Ectodermal cell (in vitro differentiated cells): Measurements from ENCODE around the gene ANTKMT.
A peak's percentile ranks its signal among the peaks of the same experiment; 100 is the strongest.

Experiments
- H3K27ac ChIP-seq: 2 replicates; pipeline ENCODE4 v1.7.0; 2013; ENCODE audit warnings: mild to moderate bottlenecking, low read depth, low read length; ENCODE audit not compliant: insufficient read depth, poor library complexity, severe bottlenecking
- H3K27me3 ChIP-seq: 2 replicates; pipeline ENCODE4 v1.7.0; 2013; ENCODE audit warnings: mild to moderate bottlenecking, low read length; ENCODE audit not compliant: insufficient read depth, control insufficient read depth, poor library complexity, severe bottlenecking
- H3K36me3 ChIP-seq: one replicate; pipeline ENCODE4 v1.7.0; 2013; ENCODE audit warnings: low read length; ENCODE audit not compliant: control insufficient read depth, insufficient read depth
- H3K4me1 ChIP-seq: one replicate; pipeline ENCODE4 v1.7.0; 2013; ENCODE audit warnings: low read length; ENCODE audit not compliant: control insufficient read depth, insufficient read depth
- H3K4me3 ChIP-seq: 2 replicates; pipeline ENCODE4 v1.7.0; 2013; ENCODE audit warnings: low read depth, low read length, control low read depth; ENCODE audit not compliant: insufficient read depth
- H3K9me3 ChIP-seq: 2 replicates; pipeline ENCODE4 v1.7.0; 2013; ENCODE audit warnings: mild to moderate bottlenecking, low read length, moderate library complexity; ENCODE audit not compliant: control insufficient read depth
- WGBS, 2 experiments: methylation state at CpG; one replicate each; pipeline ENCODE4 v1.1.7; 2013; ENCODE audit warnings: missing lambda C conversion rate in 2 of 2; 5-methylcytosine and 5-hydroxymethylcytosine counted together

The ANTKMT gene

DNA sequence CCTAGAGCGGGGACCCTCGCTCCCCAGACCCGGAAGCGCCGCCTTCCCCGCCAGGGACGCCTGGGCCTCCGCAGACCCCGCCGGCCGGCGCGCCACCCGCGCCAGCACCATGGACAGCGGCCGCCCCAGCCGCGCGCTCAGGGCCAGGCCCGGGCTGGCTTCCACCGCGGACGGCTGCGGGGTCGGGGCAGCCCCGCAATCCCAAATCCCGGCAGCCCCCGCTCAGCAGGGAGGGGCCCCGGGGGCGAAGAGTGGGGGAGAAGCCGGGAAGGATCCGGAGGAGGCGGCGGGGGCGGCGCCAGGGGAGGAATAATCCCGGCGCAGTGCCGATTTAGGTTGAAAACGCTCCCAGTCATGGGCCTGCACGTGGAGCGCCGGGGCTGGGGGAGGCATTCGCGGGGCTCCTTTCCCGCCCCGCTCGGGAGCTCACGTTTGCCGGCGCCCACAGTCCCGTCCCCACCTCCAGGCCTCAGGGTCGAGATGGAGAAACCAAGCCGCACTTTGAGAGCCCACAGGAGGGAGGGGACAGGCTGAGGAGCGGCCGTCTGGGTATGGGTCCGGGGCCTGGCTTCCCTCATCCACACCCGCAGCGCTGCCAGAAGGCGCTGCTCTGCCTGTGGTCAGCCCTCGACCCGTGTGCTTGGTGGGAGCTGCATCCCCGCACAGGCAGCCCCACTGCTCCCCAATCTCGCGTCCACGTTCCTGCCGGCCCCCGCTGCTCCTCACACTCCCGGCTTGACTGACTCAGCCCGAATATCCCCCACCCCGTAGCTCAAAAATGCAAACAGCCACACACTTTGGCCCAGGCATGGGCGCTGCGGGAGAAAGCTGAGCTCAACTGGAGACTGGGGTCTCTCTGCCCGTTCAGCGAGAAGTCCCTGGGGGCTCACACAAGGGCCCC lies 20.0 kb upstream of the ANTKMT start:
- H3K27ac ChIP-seq: no peak overlapping the region
- H3K4me3 ChIP-seq: no peak overlapping the region
- no peaks in the 10 kb centered on the region for H3K36me3 ChIP-seq
- H3K4me1 ChIP-seq: peaks cover 5% of the 10 kb centered on the region
- peaks cover 99% of the 10 kb centered on the region for H3K27me3 ChIP-seq
- no peaks in the 10 kb centered on the region for H3K9me3 ChIP-seq
- WGBS, 2 experiments: 7 to 8% methylated on average over 76 of the region's 76 CpGs

DNA sequence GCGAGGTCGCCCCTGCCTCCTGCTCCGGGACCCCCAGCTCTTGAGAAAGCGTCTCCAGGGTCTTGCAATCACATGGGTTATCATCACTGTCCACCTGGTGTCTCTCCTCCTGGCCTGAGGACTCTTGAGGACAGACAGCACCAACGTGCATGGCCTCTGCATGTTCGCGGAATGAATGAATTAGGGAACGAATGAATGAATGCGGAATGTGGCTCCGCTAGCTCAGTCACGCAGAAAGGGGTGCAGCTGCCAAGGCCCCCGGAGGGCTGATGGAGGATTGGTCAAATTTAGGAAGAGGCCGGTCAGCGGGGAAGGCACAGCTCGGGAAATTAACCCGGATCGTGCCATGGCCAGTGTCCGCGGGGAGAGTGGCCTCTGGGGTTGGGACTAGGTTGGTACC lies 18.6 kb upstream of the ANTKMT start:
- WGBS, 2 experiments: 84% methylated on average over 19 of the region's 19 CpGs
- no peak overlapping the region for H3K27ac ChIP-seq
- H3K9me3 ChIP-seq: no peaks in the 10 kb centered on the region
- peaks cover 12% of the 10 kb centered on the region for H3K4me1 ChIP-seq
- no peak overlapping the region for H3K4me3 ChIP-seq
- H3K36me3 ChIP-seq: no peaks in the 10 kb centered on the region
- peaks cover 100% of the 10 kb centered on the region for H3K27me3 ChIP-seq

DNA sequence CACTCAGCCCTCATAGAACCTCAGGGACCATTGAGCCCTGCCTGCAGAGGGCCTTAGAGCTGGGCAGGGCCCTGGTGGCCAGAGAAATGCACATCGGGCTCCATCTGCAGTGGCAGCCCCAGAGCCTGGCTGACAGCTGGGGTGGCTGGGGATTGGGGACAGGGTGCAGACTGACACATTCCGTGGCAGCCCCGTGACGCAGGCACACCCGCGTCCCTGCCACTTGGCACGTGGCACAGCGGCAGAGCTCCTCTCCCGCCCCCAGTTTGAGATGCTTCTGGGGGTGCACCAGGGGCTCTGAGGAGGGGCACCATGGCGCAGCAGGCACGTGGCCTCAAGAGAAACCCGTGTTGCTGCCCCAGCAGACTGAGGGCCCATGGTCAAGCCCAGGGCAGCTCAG lies 17.5 kb upstream of the ANTKMT start:
- Histone ChIP-seq H3K27ac (no peak overlapping the region), H3K4me1 (peaks cover 12% of the 10 kb centered on the region), H3K9me3 (no peaks in the 10 kb centered on the region), H3K27me3 (peaks cover 100% of the 10 kb centered on the region), H3K36me3 (no peaks in the 10 kb centered on the region), H3K4me3 (no peak overlapping the region)
- 81 to 84% methylated on average over 12 of the region's 12 CpGs for WGBS, 2 experiments

DNA sequence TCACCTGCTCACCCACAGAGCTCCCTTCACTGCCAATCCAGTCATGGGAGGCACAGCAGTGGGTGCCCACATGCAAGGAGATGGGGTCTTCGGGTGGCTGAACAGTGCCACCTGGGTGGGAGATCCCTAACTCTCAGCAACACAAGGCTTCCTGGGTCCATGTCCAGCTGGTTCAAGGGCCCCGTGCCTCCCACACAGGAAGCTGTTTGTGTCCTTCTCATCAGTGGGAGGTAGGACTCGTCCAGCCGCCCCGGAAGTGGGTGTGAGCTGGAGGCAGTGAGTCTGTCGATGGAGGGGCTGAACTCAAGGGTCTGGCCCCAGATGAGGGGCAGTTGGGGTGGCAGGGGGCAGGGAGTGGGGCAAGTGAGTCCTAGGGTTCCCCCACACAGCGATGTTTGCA lies 16.9 kb upstream of the ANTKMT start:
- H3K9me3 ChIP-seq: no peaks in the 10 kb centered on the region
- no peak overlapping the region for H3K4me3 ChIP-seq
- H3K36me3 ChIP-seq: no peaks in the 10 kb centered on the region
- H3K27me3 ChIP-seq: peaks cover 100% of the 10 kb centered on the region
- H3K4me1 ChIP-seq: peaks cover 12% of the 10 kb centered on the region
- no peak overlapping the region for H3K27ac ChIP-seq
- WGBS, 2 experiments: 77 to 82% methylated on average over 7 of the region's 7 CpGs

DNA sequence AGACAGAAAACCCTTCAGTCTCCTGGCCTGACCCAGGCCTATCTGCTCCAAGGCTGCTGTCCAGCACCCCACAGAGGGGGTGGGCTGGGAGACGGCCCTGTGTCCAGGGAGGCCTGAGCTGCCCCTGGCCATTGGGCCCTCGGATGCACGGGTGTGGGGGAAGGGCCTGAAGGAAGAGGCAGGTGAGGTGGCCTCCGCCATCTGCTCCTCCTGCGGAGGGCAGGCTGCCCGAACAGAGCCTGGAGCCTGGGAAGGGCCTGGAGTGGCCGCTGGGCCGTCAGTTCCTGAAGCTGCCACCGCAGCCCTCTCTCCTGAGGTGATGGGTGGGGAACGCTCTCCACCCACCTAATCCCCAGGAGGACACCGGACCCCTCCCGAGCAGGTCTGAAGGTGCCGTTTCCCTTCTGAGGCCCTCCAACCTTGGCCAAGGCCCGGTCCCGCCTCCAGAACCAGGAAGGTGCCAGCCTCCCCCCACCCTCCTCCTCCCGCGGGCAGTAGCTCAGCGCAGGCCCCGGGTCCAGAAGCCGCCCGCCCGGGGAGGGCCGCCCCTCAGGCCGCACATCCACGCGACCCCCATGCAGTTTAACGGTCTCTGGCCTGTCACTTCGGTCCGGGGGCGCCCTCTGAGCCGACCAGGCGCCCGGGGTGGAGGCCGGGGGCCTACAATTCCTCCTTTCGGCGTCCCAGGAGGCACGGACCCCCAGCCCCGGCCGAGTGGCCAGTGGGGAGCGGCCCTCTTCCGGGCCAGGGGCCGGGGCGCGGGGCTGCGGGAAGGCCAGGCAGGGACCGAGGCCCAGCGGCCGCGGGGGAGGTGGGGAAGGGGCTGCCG lies 16.2 kb upstream of the ANTKMT start:
- Histone ChIP-seq H3K27me3 (peaks cover 98% of the 10 kb centered on the region), H3K27ac (no peak overlapping the region), H3K36me3 (no peaks in the 10 kb centered on the region), H3K4me1 (peaks cover 18% of the 10 kb centered on the region), H3K9me3 (no peaks in the 10 kb centered on the region), H3K4me3 (no peak overlapping the region)
- 21 to 23% methylated on average over 50 of the region's 50 CpGs for WGBS, 2 experiments

DNA sequence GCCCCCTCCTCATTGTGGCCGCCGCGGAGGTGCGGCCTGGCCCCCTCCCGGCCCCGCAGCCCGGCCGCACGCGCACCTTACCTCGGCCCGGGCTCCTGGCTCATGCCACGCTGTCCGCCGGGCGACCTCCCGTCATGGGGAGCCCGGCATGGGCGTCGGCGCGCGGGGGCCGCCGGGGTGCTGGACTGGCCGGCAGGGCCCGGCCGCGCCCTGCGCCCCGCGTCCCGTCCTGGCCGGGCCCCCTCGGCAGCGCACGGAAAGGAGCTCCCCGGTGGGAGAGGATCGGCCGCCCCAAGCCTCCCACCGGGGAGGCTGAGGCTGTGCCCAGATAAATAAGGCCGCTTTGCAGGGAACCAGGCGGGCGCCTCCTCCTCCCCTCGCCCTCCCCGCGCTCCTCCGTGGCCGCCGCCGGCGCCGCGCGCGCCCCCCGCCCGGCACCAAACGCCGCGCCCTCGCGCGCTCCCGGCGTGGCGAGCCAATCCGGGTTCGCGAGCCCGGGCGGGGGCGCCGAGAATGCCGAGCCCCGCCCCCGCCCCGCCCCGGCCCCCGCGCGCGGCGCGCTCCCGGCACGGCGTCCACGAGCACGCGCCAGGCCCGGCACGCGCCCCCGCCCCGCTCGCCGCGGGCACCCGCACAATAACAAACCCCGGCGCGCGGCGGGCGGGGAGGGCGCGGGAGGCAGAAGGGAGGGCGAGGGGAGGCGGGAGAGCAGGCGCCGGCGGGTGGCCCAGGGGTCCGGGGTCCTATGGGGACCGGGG lies 15.3 kb upstream of the ANTKMT start, which contains the start of gene FBXL16:
Gene FBXL16, minus strand, starts transcription at position 371 of the 758 bp plus-strand sequence. CDS start 8,396 bp downstream, outside the sequence.
- H3K4me1 ChIP-seq: peaks cover 26% of the 10 kb centered on the region
- 1% methylated on average over 115 of the region's 115 CpGs for WGBS, 2 experiments

DNA sequence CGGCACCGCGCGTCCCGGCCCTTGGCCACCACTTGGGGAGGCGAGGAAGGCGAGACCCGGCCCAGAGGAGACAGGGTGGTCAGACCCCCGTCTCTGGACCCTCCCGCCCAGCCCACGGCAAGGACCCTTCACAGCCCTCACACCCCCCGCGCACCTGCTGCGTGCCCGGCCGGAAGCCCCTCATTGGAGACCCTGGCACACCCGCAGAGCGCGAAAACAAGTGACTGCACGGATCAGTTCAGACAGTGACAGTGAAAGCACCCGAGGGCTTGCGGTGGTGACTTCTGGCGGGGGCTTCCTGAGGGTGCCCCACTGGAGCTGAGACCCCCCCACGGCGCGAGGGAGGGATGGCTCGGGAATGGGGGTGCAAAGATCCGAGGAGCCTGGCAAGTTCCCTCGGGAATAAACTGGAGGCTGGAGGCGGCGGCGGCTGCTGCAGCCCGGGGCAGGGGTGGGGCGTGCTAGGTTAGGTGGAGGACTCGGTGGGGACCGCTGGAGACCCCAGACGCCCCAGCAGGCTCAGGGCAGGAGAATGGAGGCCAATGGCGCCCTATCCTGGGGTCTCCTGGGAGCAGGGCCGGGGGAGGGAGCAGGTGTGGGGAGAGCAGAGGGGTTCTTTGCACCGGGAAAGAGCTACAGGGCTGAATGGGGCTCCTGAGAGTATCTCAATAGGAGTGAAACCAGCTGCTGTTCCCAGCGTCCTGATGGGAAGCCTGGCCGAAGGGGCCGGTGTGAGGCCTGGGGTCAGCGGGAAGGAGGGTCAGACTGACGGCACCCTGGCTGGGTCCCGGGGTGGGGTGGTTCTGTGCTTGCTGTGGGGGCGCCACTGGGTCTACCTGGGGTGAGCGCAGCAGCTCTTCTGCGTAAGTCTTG lies 14.5 kb upstream of the ANTKMT start:
- WGBS, 2 experiments: 5 to 6% methylated on average over 49 of the region's 49 CpGs
- no peaks in the 10 kb centered on the region for H3K36me3 ChIP-seq
- H3K4me3 ChIP-seq: no peak overlapping the region
- H3K9me3 ChIP-seq: no peaks in the 10 kb centered on the region
- peaks cover 34% of the 10 kb centered on the region for H3K4me1 ChIP-seq
- H3K27me3 ChIP-seq: peaks cover 96% of the 10 kb centered on the region
- H3K27ac ChIP-seq: no peak overlapping the region

More for the DNA sequence above, 15.3 kb upstream of the ANTKMT start, which contains the start of gene FBXL16:
- Histone ChIP-seq H3K27me3 (peaks cover 96% of the 10 kb centered on the region), H3K27ac (no peak within 1 kb of the TSS), H3K9me3 (no peaks in the 10 kb centered on the region), H3K4me3 (peak within 1 kb of the TSS; percentile 13), H3K36me3 (no peaks in the 10 kb centered on the region)

DNA sequence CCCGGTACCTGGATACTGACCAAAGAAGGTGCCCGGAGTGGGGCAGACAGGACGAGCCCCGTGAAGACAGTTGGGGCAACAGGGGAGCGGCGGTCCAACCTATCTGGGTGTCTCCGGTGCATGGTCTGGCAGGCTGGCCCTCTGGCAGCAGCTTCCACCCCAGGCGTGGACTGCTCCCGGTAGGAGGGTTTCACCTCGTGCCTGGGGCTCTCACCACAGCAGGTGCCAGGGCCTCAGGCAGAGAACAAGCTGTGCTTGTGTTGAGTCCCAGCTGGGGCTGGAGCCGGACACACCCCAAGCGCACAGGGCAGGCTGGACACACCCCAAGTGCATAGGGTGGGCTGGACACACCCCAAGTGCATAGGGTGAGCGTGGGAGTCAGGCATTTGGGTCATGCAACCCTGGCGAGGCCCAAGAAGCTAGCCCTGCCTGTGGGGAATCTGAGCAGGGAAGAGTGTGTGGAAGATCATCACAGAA lies 13.8 kb upstream of the ANTKMT start:
- peaks cover 94% of the 10 kb centered on the region for H3K27me3 ChIP-seq
- H3K4me3 ChIP-seq: no peak overlapping the region
- WGBS, 2 experiments: 44 to 47% methylated on average over 14 of the region's 14 CpGs
- no peaks in the 10 kb centered on the region for H3K36me3 ChIP-seq
- no peaks in the 10 kb centered on the region for H3K9me3 ChIP-seq
- H3K4me1 ChIP-seq: peaks cover 37% of the 10 kb centered on the region
- H3K27ac ChIP-seq: no peak overlapping the region

DNA sequence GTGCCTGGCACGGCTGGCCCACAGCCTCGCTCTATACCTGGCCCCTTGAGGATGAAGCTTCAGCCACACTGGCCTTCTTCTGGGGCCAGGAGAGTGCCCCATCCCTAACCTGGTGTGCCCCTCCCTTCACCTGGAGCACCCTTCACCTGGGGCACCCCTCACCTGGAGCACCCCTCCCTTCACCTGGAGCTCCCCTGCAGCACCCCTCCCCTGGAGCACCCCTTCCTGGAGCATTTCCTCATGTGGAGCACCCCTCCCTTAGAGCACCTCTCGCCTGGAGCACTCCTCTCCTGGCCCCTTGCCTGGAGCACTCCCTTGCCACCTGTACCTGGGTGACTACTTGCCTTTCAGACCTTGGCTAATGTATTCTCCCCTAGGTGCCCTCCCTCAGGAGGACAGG lies 12.9 kb upstream of the ANTKMT start:
- H3K27me3 ChIP-seq: peaks cover 93% of the 10 kb centered on the region
- no peaks in the 10 kb centered on the region for H3K9me3 ChIP-seq
- no peak overlapping the region for H3K4me3 ChIP-seq
- peaks cover 37% of the 10 kb centered on the region for H3K4me1 ChIP-seq
- H3K36me3 ChIP-seq: no peaks in the 10 kb centered on the region
- WGBS, 2 experiments: 61 to 71% methylated on average over 3 of the region's 3 CpGs
- H3K27ac ChIP-seq: no peak overlapping the region
